HG03354 (cell line): ENCODE results near the gene LRMDA.
"Not testable (repeated sequence)": the region's sequence is repeated elsewhere in the genome, so short reads cannot be mapped to it uniquely, and the experiment has no call there.

ENCODE experiments used
- ATAC-seq: cut with Tn5 transposase; IDR thresholded peaks from one replicate; pipeline ENCODE4 v1.9.1; 2021; ENCODE audit warnings: mild to moderate bottlenecking; ENCODE audit not compliant: unreplicated experiment, poor library complexity, severe bottlenecking

The LRMDA gene

GRCh38 chr10:76052682-76053503, 621.5 kb downstream of the LRMDA start:
- ATAC-seq, result no peak

GRCh38 chr10:76055466-76055865, 624.0 kb downstream of the LRMDA start:
- ATAC-seq, result no peak

GRCh38 chr10:76055963-76056362, 624.5 kb downstream of the LRMDA start:
- no peak for ATAC-seq

GRCh38 chr10:76060993-76061392, 629.6 kb downstream of the LRMDA start:
- not testable (repeated sequence) for ATAC-seq

GRCh38 chr10:76066457-76066856, 635.0 kb downstream of the LRMDA start:
- no peak for ATAC-seq

- no peak for ATAC-seq
These were observed 636.0 kb downstream of the LRMDA start for GRCh38 chr10:76067447-76067846.

GRCh38 chr10:76068856-76069255, 637.4 kb downstream of the LRMDA start:
- ATAC-seq, result no peak

GRCh38 chr10:76070916-76071315, 639.5 kb downstream of the LRMDA start:
- ATAC-seq, result no peak

GRCh38 chr10:76071653-76072365, 640.4 kb downstream of the LRMDA start:
- no peak for ATAC-seq

GRCh38 chr10:76072384-76072783, 641.0 kb downstream of the LRMDA start:
- ATAC-seq, result no peak

- ATAC-seq, result no peak
These were observed 642.1 kb downstream of the LRMDA start for GRCh38 chr10:76073524-76073923.

- no peak for ATAC-seq
These were observed 643.2 kb downstream of the LRMDA start for GRCh38 chr10:76074659-76075058.

- no peak for ATAC-seq
These were observed 649.0 kb downstream of the LRMDA start for GRCh38 chr10:76080451-76080850.

- no peak for ATAC-seq
These were observed 649.6 kb downstream of the LRMDA start for GRCh38 chr10:76080991-76081390.

GRCh38 chr10:76082232-76082631, 650.8 kb downstream of the LRMDA start:
- ATAC-seq, result no peak

- ATAC-seq, result no peak
These were observed 651.5 kb downstream of the LRMDA start for GRCh38 chr10:76082956-76083355.

GRCh38 chr10:76085002-76085816, 653.8 kb downstream of the LRMDA start:
- no peak for ATAC-seq

GRCh38 chr10:76085817-76086167, 654.4 kb downstream of the LRMDA start:
- ATAC-seq, result no peak

GRCh38 chr10:76086170-76086760, 654.8 kb downstream of the LRMDA start:
- ATAC-seq, result no peak
